Measurements from ENCODE around the gene SMG5. TPM values are rescaled to one million over a fixed set of nuclear protein-coding genes. Genes with fewer than 3 reads are reported as not detected.

The SMG5 gene
- total RNA-seq, 2 experiments from 2014 or later, result 70.3 to 70.7 TPM

DNA sequence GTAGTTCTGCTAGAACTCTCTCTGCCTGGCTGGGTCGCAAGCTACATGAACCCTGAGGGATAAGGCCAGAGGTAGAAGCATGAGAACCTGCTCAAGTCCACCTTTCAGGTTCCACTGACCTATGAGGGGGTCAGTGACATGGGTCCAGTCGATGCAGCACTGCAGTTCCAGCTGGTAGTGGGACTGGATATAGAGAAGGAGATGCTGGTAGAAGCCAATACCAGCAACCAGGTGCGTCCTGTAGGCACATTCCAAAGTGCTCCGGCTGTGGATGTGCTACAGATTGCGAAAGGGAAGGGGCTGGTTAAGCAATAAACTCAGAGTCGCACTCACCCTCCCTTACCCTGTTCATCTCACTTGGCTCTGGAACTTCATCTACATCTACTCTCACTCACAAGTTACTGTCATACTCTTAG, 5.7 kb downstream of the SMG5 start:
- CTCF ChIA-PET, result interaction anchor here (0.9 to 1.5 kb wide), 3 partner anchors 20 to 57 kb away, joined by 3 read pairs; no protein-coding TSS in a partner anchor
- Mint-ChIP-seq H3K4me1 (ENCODE audit: low read depth) (peaks cover 19% of the 10 kb centered on the region), H3K27ac (peak overlapping the region; percentile 9), H3K9me3 (no peaks in the 10 kb centered on the region), H3K27me3 (no peaks in the 10 kb centered on the region), H3K4me3 (no peak overlapping the region), H3K36me3 (ENCODE audit: low read depth) (peaks cover 67% of the 10 kb centered on the region)
- ATAC-seq, result no peak
- POLR2A ChIA-PET, result interaction anchor here (0.6 to 1.2 kb wide), 3 partner anchors 14 to 111 kb away, joined by 3 to 5 read pairs (median 3); no protein-coding TSS in a partner anchor
- DNase-seq, result no peak
- intact Hi-C loops (cut with micrococcal nuclease), result no loop called here
- TF ChIP-seq, protein P1, sequence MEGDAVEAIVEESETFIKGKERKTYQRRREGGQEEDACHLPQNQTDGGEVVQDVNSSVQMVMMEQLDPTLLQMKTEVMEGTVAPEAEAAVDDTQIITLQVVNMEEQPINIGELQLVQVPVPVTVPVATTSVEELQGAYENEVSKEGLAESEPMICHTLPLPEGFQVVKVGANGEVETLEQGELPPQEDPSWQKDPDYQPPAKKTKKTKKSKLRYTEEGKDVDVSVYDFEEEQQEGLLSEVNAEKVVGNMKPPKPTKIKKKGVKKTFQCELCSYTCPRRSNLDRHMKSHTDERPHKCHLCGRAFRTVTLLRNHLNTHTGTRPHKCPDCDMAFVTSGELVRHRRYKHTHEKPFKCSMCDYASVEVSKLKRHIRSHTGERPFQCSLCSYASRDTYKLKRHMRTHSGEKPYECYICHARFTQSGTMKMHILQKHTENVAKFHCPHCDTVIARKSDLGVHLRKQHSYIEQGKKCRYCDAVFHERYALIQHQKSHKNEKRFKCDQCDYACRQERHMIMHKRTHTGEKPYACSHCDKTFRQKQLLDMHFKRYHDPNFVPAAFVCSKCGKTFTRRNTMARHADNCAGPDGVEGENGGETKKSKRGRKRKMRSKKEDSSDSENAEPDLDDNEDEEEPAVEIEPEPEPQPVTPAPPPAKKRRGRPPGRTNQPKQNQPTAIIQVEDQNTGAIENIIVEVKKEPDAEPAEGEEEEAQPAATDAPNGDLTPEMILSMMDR (IDR thresholded peaks at IDR 0.05), result no peak

DNA sequence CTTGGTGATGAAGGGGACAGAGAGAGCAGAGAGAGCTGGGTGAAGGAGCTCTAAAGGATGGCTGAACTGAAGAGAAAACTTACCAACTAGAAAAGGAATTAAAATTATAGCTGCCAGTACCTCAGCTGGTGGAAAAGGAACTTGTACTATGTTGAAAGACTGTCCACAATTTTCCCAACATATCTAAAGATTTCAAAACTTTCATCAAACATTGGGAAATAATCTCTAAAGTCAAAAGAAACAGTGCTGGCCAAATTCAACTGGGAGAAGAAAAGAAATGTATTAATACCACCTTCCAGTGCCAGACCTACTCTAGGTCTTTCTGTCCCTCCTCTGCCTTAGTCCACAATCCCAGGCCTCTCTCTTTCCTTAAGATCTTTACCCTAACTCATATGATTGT, 6.1 kb downstream of the SMG5 start:
- Mint-ChIP-seq H3K4me3 (no peak overlapping the region), H3K27ac (peak overlapping the region; percentile 25), H3K27me3 (no peaks in the 10 kb centered on the region), H3K36me3 (ENCODE audit: low read depth) (peaks cover 66% of the 10 kb centered on the region), H3K4me1 (ENCODE audit: low read depth) (peaks cover 18% of the 10 kb centered on the region), H3K9me3 (no peaks in the 10 kb centered on the region)
- intact Hi-C loops (cut with micrococcal nuclease), result no loop called here
- no peak for ATAC-seq
- TF ChIP-seq, protein P1 (IDR thresholded peaks at IDR 0.05), result no peak
- CTCF ChIA-PET, result interaction anchor here (0.9 to 1.5 kb wide), 2 partner anchors 21 to 43 kb away, joined by 3 read pairs; no protein-coding TSS in a partner anchor
- POLR2A ChIA-PET, result interaction anchor here (0.6 to 1.2 kb wide), 2 partner anchors 31 to 110 kb away, joined by 3 to 5 read pairs; no protein-coding TSS in a partner anchor
- DNase-seq, result no peak

DNA sequence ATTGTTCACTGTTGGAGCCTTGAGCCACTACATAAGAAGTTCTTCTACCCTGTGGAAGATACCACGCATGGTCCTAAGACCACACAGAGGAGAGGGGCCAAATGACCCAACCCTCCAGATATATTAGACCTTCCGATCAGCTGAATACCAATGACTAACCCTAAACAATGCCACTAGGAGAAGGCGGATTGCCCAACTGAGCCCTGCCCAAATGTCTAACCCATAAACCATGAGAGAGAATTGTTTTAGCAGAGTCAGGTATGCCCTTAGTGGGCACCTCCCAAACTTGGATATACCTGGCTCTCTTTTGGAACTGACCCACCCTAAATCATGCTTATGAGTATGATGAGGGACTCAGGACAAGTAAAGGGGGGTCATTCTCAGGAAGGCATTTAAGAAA, 12.3 kb downstream of the SMG5 start:
- peaks cover 58% of the 10 kb centered on the region for H3K36me3 Mint-ChIP-seq (ENCODE audit: low read depth)

DNA sequence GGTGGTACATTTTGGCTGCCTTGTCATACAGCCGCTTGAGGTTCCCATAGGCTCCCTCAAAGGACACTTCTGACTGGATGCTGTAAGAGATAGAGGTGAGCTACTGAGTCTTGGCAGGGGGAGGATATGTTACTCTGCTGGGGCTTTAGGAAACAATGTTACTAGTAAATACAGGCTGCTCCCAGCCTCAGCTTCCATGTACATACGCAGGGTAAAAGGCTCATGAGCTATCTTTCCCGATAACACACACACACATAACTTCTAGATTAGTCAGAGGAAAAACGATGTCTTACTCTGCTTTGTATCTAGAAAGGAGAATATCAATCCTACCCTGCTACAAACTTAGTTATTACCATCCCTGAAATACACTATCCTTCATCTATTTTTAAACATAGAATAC, 14.3 kb downstream of the SMG5 start:
- Mint-ChIP-seq H3K27me3 (no peaks in the 10 kb centered on the region), H3K4me1 (ENCODE audit: low read depth) (peaks cover 3% of the 10 kb centered on the region), H3K9me3 (no peaks in the 10 kb centered on the region), H3K36me3 (ENCODE audit: low read depth) (peaks cover 58% of the 10 kb centered on the region), H3K4me3 (no peak overlapping the region), H3K27ac (no peak overlapping the region)
- CTCF ChIA-PET, result interaction anchor here (1.1 kb wide), 1 partner anchor 127 kb away, joined by 3 read pairs; no protein-coding TSS in a partner anchor
- intact Hi-C loops (cut with micrococcal nuclease), result no loop called here
- ATAC-seq, result no peak
- no peak for DNase-seq
- POLR2A ChIA-PET, result interaction anchor here (1.0 to 2.3 kb wide), 4 partner anchors 9 to 21 kb away, joined by 3 to 10 read pairs (median 4); partner anchors contain the start of gene PAQR6
- TF ChIP-seq, protein P1 (IDR thresholded peaks at IDR 0.05), result no peak

More for the DNA sequence above, 12.3 kb downstream of the SMG5 start:
- no peak for DNase-seq
- Mint-ChIP-seq H3K27ac (no peak overlapping the region), H3K4me3 (no peak overlapping the region), H3K4me1 (ENCODE audit: low read depth) (no peaks in the 10 kb centered on the region), H3K27me3 (no peaks in the 10 kb centered on the region), H3K9me3 (no peaks in the 10 kb centered on the region)
- POLR2A ChIA-PET, result interaction anchor here (1.1 to 5.1 kb wide), 2 partner anchors 12 to 17 kb away, joined by 3 to 50 read pairs; partner anchors contain the start of genes SMG5 and TMEM79
- TF ChIP-seq, protein P1 (IDR thresholded peaks at IDR 0.05), result no peak
- no peak for ATAC-seq
- CTCF ChIA-PET, result no interaction called here
- intact Hi-C loops (cut with micrococcal nuclease), result no loop called here

DNA sequence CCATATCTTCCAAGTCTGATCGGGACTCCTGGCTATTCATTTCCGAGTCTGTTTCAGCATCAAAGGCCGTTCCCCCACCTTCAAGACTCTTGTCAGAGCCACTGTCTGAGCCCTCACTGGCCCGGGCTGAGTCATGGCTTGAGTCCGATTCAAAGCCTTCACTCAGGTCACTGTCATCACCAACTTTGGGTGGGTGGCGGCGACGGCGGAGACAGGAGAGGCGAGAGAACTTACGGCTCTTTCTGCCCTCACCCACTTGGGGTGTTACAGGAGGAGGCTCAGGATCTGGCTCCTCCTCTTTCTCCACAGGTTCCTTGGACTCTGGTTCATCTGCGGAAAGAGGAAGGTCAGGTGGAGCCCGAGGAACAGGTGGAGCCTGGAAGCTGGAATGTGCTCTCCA, 16.6 kb downstream of the SMG5 start:
- intact Hi-C loops (cut with micrococcal nuclease), result no loop called here
- H3K4me1 Mint-ChIP-seq (ENCODE audit: low read depth), result peaks cover 4% of the 10 kb centered on the region
- no peaks in the 10 kb centered on the region for H3K27me3 Mint-ChIP-seq
- DNase-seq (no peak), ATAC-seq (no peak)
- CTCF ChIA-PET, result no interaction called here
- H3K36me3 Mint-ChIP-seq (ENCODE audit: low read depth), result peaks cover 64% of the 10 kb centered on the region
- no peak overlapping the region for H3K27ac Mint-ChIP-seq
- no peak overlapping the region for H3K4me3 Mint-ChIP-seq
- no peaks in the 10 kb centered on the region for H3K9me3 Mint-ChIP-seq
- POLR2A ChIA-PET, result no interaction called here
- TF ChIP-seq, protein P1 (IDR thresholded peaks at IDR 0.05), result no peak

All from activated CD8-positive, alpha-beta T cell treated with anti-CD3 and anti-CD28 coated beads for 36 hours (primary cell).